HG02840 (cell line): ENCODE results near the gene ASCL5.

Source experiments
- ATAC-seq: cut with Tn5 transposase; IDR thresholded peaks from one replicate; pipeline ENCODE4 v1.9.1; 2021; ENCODE audit warnings: mild to moderate bottlenecking, moderate library complexity, moderate number of reproducible peaks; ENCODE audit not compliant: unreplicated experiment, low FRiP score

Gene ASCL5

GRCh38 chr1:201112926-201113325, 14.1 kb downstream of the ASCL5 start:
- no peak for ATAC-seq

GRCh38 chr1:201112173-201112731, 14.7 kb downstream of the ASCL5 start, which contains the start of gene CACNA1S:
CACNA1S (minus strand) TSS chr1:201112426; CDS start chr1:201112339, 87 bp downstream.
- no peak for ATAC-seq

- no peak for ATAC-seq
Measured at GRCh38 chr1:201111672-201112071, 15.3 kb downstream of the ASCL5 start.

GRCh38 chr1:201111156-201111555, 15.8 kb downstream of the ASCL5 start:
- no peak for ATAC-seq

GRCh38 chr1:201110616-201111015, 16.4 kb downstream of the ASCL5 start:
- ATAC-seq, result no peak

DNA sequence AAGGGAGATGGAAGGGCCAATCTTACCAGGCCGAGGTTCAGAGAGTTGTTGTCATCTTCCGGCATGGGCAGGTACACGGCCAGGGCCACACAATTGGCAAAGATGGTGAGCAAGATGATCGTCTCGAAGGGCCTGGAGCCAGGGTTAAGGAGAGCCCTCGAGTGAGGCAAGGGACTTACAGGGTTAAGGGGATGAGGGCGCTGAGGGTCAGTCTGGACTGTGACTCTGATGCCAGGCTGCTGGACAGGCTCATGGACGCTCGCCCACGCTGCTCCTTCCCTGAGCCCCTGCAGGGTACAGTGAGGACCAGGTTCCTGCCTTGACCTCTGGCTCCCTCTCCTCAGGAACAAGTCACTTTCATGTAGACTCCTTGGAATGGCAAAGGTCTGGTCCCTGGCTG, 16.8 kb downstream of the ASCL5 start:
- no peak for ATAC-seq

DNA sequence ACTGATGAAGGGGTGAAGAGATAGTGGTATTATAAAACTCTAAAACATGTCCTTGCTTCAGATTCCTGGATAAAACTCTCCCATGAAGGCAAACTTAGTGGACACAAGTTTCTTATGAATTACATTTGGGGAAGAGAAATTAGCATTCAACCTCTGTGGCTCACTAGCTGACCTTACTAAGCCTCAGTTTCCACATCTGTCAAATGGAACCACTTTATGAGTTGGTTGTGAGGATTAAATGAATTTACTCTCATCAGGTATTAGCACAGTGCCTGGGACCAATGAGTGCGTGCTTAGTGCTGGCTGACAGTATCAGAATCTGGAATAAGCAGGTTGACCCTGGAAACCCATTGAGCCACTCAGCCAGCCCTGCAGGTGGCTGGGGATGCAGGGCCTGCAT, 17.3 kb downstream of the ASCL5 start:
- ATAC-seq, result no peak

GRCh38 chr1:201108614-201109013, 18.4 kb downstream of the ASCL5 start:
- ATAC-seq, result no peak

DNA sequence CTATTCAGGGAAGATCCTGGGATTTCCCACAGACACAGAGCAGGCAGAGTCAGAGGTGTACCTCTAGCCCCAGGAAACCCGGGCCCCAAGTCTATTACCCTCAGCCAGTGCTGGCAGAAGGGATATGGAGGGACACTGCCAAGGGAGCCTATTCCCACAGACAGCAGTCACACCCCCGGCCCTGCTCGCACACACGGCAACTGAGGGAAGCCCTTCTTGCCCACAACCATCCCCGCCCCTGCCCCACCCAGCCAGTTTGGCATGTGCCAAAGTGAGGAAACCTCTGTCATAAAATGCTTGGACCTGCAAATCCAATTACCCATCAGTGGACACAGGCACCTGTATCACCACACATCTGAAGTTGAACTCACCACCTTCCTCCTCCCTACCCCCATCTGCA, 21.3 kb downstream of the ASCL5 start:
- no peak for ATAC-seq

DNA sequence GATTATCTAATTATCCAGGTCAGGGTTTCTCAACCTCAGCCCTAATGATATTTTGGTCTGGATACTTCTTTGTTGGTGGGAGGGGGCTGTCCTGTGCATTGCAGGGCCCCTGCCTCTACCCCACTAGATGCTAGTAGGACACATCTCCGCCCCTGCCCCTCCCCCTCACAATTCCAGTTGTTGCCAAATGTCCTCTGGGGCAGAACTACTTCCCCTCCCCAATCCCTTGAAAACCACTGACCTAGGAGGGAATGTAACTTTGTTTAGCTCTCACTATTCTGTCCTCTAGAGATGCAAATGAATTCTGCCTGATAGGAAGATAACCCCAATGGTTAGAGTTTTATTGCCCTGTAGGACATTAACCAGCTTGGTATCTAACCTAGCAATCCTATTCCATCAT, 22.8 kb downstream of the ASCL5 start:
- ATAC-seq, result no peak

DNA sequence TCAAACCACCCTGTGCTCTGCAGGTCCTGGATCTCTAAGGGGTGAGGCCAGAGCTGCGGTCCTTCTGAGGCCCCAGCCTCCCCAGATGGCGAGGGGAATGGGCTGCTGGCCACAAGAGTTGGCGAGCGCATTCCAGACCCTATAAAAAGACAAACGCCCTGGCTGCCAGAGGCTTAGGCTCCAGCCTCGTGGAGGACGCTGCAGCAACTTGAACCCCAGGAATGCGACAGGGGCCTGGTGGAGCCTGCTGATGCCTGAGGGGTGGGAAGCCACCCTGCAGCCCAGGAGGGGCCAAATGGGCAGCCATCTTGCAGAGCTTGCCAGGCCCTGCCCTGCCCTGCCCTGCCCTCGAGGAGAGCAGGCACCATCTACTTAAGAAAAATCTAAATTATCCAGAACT, 23.3 kb downstream of the ASCL5 start:
- no peak for ATAC-seq

- no peak for ATAC-seq
Measured at GRCh38 chr1:201100169-201100930, 26.6 kb downstream of the ASCL5 start.

DNA sequence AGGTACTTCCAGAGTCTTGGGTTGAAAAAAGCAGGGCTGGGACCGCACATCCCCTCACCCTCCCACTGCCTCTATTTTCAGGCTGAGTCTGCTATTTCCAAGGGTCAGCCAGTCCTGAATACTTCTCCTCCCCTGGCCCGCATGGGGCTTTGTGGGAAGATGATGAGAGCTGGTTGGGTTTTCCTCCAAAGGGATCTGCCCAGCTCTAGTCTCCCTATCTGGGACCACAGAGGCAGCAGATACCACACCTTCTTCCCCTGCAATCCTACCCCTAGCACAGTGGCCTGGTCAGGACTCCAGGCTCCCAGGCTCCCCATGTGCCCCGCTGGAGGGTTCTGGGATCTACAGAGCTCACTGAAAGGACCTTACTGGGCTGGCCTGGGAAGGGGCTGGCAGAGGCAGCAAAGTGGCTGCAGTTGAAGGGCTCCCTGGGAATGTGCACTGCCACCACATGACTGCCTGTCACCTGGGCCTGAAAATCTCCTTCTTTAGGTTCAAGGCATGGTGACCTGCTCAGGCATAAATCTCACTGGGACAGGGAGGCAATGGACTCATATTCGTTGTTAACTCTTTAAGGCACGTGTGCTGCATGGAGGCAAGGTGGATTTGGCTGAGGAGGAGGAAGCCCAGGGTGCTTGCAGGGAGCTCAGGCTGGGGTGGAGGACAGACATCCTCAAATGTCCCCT, 27.8 kb downstream of the ASCL5 start:
- no peak for ATAC-seq

- ATAC-seq, result no peak
Measured at GRCh38 chr1:201096977-201097856, 29.8 kb downstream of the ASCL5 start.

DNA sequence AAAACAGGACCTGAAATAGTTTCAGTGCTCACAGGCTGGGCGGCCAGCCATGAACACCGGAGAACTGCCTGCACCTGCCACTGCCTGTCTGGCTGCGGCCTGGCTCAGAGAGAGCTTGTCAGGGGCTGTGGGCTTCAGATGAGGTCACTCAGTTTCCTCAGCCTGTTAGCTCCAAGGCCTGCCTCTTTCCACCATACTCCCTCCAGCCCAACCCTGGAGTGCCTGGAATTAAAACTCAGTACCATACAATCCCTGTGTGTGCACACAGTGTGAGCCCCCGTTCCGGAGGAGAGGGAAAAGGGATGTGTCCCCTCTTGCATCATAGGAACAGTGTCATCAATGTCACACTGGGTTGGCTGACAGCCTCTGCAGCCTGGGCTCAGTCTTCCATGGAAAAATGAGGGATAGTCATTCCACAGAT, 30.9 kb downstream of the ASCL5 start:
- no peak for ATAC-seq

DNA sequence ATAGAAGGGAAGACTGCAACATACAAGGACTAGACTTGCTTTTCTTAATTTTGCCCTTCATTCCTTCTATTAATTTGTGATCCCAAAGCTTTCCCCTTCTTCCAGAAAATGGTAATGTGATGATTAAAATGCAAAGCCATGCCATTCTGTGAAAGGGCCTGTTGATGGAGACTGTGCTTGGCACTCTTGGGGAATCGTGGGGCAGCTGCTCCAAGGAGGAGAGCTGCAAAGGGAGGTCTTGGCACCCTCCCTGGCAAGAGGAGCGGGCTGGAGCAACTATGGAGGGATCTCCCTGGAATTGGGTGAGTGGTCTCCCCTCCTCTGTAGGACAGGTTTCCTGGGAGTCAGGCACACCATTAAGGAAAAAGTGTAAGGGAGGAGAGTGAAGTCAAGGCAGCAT, 31.4 kb downstream of the ASCL5 start:
- ATAC-seq, result no peak

GRCh38 chr1:201094832-201095231, 32.2 kb downstream of the ASCL5 start:
- ATAC-seq, result no peak

DNA sequence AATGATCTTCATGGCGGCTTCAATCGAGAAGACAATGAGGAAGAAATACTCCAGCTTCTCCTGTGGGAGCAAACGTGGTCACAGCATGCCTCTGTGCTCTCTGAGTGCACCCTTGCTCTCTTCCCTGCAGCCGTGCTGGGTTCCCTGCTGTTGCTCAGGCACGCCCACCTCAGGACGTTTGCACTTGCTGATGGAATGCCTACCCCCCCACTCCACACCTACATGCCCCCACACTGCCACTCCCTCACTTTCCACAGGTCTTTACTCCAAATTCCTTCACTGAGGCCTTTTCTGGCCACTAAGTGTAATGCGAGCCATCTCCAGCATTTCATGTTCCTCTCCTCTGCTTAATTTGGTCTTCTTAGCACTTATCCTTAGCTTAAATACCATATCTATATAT, 33.0 kb downstream of the ASCL5 start:
- no peak for ATAC-seq

DNA sequence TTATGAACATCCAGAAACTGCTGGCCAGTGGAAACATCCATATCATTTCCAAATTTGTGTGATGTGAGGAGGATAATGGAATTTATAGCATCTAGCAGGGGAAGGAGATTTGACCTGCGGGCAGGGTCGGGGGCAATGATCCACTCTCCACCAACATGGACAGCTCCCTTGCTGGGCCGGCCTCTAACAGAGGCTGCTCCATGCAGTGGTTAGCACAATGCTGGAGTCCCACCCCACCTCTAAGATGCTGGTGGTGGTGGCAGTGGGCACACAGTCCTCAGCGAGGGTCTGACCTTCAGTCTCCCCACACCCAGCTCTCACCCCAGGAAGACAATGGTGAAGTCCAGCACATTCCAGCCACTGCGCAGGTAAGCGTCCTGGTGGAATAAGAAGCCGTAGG, 33.4 kb downstream of the ASCL5 start:
- no peak for ATAC-seq

DNA sequence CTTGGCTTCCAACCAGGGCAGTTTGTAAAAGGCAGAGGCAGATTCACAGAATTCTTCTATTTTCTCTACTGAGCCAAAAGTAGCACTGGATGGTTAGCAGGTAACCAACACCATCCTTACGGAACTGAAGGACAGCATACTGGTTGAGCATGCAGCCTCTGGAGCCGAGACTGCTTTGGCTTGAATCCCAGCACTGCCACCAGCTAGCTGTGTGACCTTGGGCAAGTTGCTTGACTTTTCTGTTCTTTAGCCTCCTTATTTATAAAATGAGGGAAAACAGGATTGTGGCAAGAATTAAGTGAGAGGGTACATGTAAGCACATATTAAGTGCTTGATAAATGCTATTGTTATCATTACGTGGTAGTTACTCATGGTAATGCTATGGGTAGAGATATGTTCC, 34.2 kb downstream of the ASCL5 start:
- ATAC-seq, result no peak

GRCh38 chr1:201091256-201091655, 35.7 kb downstream of the ASCL5 start:
- no peak for ATAC-seq
